Renal pelvis (tissue), 4 donors: ENCODE measurements around the gene BCAN. TPM values are rescaled to one million over a fixed set of nuclear protein-coding genes. Genes with fewer than 3 reads are reported as not detected.

Experiments used
- DNase-seq: peaks from one replicate; pipeline ENCODE4 v3.0.0-alpha.2; 2013
- polyA plus RNA-seq, 3 donors: library from polyadenylated mRNA; unstranded; fragments of 120-200 nt; gene quantifications; one replicate each; pipeline ENCODE4 v1.2.1, GENCODE V29; 2013; ENCODE audit not compliant: insufficient read length in 3 of 3

The BCAN gene
- polyA plus RNA-seq, 3 donors: 0.18 to 2.2 (median 0.26) TPM

DNA sequence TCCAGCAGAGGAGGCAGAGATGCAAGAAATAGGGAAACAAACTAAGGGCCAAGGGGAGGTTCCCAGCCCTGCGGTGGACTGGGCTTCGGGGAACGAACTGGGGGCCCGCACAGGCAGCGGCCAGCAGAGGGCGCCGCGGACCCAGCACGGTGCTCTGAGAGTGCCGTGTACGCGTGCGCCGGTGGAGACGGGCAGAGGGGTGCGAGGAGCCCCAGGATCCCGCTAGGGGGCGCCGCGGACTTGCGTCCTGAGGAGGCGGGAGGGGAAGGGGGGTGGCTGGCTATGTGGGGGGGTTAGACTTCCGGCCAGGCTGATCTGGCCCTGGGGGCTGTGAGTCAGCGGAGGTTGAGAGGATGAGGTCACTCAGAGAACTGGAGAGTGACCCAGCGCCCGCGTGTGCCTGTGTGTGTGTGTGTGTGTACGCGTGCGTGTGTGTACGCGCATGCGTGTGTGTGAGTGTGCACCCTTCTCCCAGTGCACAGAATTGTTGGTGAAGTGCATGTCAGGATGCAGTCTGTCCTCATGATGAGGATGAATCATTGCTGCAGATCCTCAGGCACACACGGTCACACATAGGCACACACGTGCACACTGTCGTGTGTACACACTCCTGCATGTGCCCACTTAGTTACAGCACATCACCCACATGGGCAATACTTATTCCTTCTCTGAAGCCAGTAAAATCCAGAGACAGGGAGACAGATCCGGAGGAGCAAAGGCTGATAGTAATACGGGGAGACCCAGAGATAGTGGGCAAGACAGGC lies 18.3 kb downstream of the BCAN start:
- DNase-seq: peak; percentile 94

DNA sequence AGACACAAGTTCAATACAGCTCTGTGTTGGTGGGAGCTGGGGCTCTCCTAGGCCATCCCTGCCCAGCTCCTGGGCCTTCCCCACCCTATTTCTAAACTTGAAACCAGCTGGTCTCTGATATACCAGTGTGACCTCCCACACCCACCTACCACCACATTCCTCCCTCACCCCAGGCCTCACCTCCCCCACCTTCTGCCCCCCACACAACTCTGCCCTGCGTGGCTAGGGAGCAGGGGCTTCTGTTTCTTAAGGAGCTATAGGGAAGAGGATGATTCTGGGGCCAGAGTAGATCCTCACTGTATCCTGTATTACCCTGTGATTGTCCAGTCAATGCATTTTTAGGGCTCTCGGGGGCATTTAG lies 18.8 kb downstream of the BCAN start:
- no peak for DNase-seq

DNA sequence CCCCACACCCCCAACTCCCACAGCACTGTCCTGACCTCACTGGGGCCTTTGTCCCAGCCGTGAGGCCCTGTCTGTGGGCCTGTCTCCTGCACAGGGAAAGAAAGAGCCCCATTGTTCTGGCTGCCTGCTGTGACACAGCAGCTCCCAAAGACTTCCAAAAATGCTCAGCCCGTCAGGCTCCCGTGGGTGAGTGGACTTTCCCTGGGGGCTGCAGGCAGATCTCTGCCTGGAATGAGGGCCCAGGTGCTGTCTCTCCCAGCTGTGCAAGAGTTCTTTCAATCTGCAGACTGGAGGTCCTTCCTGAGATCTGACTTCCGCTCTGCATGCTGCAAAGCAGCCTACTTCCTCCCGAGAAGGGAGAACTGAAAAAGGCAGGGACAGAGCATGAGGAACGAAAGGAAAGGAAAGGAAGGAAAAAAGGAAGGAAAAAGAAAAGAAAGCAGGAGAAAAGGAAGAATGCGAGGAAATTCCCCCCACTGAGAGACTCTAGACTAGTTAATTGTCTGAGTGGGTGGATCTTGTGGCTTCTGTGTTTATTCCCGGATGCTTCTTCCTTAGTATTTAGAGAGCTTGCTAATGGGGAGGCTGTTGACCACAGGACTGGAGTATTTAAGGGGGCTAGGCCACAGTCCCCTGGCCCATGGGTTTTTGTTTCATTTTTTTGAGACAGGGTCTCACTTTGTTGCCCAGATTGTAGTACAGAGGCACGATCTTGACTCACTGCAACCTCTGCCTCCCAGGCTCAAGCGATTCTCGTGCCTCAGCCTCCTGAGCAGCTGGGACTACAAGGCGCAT lies 20.3 kb downstream of the BCAN start:
- DNase-seq: no peak

DNA sequence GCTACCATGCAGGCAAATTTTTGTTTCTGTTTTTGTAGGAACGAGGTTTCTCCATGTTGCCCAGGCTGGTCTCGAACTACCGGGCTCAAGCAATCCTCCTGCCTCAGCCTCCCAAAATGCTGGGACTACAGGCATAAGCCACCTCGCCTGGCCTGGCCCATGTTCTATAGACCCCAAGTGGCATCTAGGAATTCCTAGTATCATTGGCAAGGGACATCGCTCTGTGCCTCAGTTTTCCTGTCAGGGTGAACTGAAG lies 20.8 kb downstream of the BCAN start:
- DNase-seq: no peak

DNA sequence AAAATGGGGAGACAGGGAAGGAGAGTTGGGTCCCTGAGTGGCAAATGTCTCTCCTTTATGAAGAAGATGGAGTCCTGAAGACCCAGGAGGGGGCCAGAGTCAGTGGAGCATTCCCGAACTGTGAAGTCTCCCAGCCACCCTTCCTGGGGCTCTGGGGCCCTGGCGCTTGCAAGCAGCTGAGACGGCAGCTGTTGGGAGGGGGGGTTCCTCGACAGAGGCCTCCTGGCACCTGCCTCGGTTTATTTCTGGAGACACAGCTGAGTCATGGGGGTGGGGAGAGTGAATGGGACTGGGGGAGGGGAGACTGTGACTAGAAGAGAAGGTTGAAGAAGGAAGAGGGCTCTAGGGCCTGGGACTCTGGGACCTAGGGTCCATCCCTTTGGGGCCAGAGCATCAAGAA lies 21.3 kb downstream of the BCAN start:
- DNase-seq: no peak

GRCh38 chr1:156664046-156664766 lies 22.3 kb downstream of the BCAN start:
- DNase-seq: peak; percentile 69

DNA sequence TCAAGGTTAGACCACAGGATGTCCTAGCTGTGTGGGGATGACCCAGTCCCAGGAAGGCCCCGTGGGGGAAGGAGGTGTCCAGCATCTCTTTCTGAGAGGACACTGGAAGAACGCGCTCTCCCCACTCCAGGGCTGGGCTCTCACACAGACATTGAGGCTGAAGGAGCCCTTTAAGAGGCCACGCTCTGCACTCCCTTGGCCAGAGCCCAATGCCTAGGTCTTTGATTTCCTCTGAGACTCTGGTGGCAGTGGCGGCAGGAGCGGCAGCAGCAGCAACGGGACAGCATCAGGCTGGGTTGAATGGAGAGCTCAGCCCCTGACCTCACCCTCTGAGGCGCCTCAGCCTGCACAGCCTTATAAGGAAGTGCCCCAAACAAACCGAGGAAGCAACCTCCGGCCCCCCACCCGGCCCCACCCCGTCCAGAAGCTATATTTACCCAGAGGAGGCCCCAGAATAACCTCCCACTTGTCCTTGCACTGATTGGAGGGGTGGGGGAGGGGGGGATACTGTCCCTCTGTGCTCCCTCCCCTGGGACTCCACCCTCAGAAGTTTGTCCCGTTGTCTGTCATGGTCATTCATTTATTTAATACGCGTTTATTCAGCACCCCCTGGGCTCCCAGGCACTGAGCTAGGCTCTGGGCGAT lies 23.0 kb downstream of the BCAN start:
- DNase-seq: no peak

- no peak for DNase-seq
These were observed 23.6 kb downstream of the BCAN start for GRCh38 chr1:156665539-156665938.

DNA sequence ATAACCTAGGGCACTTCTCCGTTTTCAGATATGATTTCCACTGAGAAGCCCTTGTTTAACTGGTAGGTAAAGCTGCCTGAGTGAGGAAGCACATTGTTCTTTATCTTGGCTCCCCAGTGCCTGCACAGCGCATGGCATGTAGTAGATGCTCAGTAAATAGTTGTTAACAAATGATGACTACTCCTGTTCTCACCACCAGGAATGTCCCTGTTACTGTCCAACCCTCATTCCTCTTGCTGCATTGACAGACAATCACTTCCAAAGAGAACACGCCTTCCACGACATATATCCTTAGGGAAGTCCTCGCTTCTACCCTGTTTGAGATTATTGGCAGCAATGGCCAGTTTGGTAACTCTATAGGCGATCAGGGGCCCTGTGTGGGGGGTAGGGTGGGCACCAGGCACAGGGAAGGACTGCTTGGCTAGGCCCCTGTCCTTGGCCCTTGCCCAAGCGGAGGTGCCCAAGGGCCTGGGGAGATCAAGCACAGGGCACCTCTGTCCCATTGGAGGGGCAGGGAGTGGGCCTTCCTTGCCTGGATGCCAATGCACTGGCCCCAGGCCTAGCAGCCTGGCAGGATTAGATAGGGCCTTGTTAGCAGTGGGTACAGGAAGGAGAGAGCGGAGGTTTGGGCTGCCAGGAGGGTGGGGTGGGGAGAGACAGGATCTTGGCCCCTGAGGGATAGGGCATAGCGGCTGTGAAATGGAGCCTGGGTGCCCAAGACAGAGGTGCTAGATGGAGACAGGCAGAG lies 25.1 kb downstream of the BCAN start:
- no peak for DNase-seq

- no peak for DNase-seq
These were observed 25.7 kb downstream of the BCAN start for GRCh38 chr1:156667610-156667967.

DNA sequence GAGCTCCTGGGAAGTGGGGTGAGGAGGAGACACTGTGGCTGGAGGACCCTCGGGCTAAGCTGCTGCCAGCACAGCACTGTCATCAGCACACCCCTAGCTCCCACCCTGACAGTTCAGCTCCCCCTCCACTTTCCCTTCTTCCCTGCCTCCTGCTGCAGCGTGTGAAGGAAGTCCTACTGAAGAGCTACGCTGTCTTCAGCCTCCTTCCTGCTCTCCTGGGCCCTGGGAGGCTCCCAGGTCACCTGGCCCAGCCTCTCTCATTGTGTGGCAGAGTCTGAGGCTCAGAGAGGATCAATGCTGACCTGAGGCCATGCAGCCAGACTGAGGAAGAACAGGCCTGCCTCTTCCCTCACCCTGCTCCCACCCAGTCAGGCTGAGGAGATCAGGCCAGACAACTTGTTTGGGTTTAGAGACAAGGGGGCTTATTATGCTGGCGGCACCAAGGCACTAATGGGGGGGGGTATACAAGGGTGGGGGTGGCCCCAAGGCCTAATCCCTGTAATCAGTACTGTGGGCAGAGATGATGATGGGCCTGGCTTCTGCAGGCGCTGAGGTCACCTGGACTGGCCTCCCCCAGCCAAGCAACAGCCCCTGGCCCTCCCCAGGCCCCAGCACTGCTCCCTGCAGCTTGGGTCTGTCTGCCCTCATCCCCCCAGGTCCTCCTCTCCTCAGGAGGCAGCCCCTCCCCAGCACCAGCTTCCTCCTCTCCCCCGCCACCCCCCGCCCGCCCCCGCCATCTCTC lies 26.2 kb downstream of the BCAN start:
- DNase-seq: no peak

- no peak for DNase-seq
These were observed 27.1 kb downstream of the BCAN start for GRCh38 chr1:156668801-156669637.

DNA sequence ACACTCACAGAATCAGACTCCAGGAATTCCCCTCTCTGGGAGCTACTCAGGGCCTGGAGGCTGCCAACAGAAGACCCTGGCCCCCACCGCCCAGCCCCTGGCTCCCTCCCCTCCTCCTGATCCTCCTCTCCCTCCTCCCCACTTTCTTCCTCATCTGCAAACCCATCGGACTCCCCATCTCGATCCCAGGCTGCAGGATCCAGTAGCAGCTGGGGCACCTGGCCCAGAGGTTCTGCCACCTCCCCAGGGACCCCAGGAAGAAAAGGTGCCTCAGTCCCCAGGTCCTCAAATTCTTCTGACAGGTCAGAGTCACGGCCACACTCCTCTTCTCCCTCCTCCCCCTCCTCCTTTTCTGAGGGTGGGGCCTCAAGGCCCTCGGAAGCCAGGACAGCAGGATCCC lies 27.9 kb downstream of the BCAN start:
- DNase-seq: no peak

DNA sequence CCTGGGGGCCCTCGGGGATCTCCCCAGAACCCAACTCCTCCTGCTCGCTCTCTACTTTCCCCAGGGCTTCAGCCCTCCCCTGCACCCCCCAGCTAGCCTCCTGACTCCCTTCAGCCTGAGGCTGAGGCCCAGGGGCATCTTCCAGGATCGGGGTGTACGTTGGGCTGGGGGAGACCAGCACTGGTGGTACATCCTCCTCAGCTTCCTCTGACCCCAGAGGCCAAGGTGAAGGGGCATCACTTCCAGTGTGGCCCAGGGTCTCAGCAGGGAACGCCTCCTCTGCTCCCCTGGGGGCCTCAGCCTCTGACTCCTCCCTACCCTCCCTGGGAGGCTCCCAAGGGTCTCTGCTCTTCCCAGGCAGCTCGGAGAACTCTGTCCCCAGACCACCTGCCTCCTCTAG lies 28.4 kb downstream of the BCAN start:
- no peak for DNase-seq

GRCh38 chr1:156670791-156671190 lies 28.9 kb downstream of the BCAN start:
- DNase-seq: no peak

GRCh38 chr1:156671804-156672203 lies 29.9 kb downstream of the BCAN start:
- no peak for DNase-seq

DNA sequence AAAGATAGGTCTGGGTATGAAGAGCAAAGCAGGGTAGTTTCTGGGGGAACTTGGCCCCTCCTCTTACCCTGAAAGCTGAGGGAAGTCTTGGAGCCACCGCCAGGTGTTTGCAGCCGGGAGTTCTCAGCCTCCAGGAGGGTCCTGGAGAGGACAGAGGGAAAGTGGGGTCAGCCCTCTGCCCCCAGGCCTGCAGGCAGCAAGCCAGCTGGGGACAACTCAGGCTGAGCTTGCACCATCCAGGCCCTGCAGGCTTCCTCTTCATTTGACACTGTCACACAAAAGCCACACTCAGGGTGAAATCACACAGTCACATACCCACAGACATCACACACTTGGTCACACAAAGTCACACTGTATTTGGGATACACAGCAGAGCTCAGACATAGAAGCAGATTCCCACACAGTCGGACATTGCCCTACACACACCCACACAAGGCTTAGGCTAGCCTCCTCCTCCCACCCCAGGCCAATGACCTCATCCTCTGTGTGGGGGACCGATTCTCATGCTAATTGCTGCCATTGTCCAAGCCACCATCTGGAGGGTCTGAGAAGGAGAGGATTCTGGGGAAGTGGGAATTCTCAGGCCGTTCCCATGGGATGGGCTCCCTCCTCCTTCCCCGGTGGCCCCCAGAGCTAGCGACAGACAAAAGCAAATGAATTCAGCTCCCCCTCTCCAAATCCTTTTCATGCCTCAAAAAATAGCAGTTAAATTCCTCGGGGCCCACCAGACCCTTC lies 31.6 kb downstream of the BCAN start:
- no peak for DNase-seq

DNA sequence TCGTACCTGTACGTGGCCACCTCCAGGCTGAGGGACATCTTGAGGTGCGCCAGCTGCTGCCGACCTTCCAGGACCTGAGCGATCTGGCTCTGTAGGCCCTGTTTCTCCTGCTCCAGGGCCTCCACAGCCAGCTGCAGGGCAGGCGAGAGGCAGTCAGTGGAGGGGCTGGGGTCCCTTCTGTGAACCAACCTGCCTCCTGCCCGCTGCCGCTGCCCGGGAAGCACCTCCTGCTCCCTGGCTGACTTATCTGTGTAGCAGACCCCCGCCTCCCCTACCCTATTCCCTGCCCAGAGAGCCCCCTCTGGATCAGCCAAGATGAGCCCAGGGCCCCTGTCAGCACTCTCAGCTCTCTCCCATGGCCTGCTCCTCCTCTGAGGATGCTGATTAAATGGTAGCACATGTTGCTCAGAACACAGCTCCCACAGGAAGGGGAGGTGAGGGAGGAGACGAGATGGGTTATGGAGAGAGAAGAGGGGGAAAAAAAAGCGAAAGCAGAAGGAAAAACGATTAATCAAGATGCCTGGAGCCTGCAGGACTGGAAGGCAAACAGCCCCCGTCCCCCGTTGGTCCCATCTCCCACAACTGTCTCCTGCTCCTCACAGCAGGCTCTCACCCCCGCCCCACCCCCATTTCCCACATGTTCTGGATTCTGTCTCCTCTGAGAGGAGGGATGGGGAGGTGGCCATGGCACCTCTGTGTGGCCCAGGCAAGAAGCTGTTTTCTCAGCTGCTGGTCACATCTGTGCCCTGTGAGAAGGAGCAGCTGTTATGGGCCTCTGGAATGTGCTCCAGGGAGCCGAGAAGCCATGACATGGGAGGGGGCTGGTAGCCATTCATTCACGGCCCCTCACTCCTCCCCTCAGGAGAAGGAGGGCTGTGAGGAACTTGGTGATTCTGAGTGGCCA lies 33.5 kb downstream of the BCAN start:
- peak; percentile 82 for DNase-seq
